22Rv1 (cell line): ENCODE data around the gene IVNS1ABP.

Source experiments
- ZFX ChIP-seq: fragments of 450-650 bp; IDR thresholded peaks from 2 replicates; pipeline ENCODE4 v1.6.1; 2017; ENCODE audit warnings: antibody characterized with exemption, borderline replicate concordance
- TF ChIP-seq, protein P1 (sequence below): fragments of 450-650 bp; IDR thresholded peaks from 2 replicates; pipeline ENCODE4 v1.5.1; 2017; ENCODE audit warnings: mild to moderate bottlenecking

DNA sequence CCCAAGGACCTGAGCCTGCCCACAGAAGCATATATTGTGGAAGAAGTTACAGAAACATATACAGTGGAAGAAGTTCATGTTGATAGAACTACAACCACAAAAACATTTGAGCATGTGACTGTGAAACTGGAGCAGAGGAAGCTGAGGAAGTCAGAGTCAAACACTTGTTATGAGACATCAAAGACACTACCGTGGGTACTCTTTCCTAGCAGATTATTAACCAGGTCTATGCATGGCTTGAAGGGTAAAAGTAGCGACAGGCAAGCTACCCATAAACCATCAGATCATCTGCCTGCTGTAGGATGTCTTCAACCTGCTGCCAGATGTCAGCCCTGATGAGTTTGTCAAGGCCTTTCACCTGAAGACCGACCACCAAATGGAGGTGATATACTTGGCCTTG, 35.8 kb downstream of the IVNS1ABP start:
- TF ChIP-seq, protein P1, sequence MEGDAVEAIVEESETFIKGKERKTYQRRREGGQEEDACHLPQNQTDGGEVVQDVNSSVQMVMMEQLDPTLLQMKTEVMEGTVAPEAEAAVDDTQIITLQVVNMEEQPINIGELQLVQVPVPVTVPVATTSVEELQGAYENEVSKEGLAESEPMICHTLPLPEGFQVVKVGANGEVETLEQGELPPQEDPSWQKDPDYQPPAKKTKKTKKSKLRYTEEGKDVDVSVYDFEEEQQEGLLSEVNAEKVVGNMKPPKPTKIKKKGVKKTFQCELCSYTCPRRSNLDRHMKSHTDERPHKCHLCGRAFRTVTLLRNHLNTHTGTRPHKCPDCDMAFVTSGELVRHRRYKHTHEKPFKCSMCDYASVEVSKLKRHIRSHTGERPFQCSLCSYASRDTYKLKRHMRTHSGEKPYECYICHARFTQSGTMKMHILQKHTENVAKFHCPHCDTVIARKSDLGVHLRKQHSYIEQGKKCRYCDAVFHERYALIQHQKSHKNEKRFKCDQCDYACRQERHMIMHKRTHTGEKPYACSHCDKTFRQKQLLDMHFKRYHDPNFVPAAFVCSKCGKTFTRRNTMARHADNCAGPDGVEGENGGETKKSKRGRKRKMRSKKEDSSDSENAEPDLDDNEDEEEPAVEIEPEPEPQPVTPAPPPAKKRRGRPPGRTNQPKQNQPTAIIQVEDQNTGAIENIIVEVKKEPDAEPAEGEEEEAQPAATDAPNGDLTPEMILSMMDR: no peak
- no peak for TF ChIP-seq ZFX
